Brain pericyte (primary cell): ENCODE data around the gene NQO2.
A peak's percentile ranks its signal among the peaks of the same experiment; 100 is the strongest.
"Not testable (repeated sequence)": the region's sequence is repeated elsewhere in the genome, so short reads cannot be mapped to it uniquely, and the experiment has no call there.

Experiments used
- DNase-seq: peaks from one replicate; pipeline ENCODE4 v3.0.0-alpha.2; 2012; ENCODE audit warnings: low read depth, low spot score

NQO2 gene

DNA sequence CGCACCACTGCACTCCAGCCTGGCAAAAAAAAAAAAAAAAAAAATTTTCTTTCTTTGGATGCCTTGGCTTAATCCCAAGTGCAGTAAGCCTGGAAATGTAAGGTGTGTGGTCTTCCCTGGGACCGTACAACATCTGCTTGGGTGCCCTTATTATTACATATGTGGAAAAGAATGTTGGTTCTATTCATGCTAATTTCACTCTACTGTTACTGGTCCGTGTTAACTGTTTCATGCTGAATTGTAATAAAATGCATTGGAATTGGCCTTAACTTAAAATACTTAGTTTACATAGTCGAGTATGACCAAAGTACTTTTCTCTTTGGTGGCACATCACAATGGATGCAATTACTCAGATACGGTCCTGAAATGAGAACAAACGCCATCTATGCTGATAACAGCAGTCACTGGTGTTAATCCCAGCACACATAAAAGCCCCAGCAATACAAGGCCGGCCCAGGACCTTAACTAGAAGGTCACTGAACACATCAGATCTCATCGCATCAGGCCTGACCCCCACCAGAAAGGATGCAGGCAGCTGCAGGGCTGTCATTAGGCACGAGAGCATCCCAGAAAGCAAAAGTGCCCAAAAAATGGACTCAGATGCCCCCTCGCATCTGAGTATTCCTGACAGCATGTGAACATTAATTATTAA, 29.5 kb upstream of the NQO2 start:
- DNase-seq: no peak

DNA sequence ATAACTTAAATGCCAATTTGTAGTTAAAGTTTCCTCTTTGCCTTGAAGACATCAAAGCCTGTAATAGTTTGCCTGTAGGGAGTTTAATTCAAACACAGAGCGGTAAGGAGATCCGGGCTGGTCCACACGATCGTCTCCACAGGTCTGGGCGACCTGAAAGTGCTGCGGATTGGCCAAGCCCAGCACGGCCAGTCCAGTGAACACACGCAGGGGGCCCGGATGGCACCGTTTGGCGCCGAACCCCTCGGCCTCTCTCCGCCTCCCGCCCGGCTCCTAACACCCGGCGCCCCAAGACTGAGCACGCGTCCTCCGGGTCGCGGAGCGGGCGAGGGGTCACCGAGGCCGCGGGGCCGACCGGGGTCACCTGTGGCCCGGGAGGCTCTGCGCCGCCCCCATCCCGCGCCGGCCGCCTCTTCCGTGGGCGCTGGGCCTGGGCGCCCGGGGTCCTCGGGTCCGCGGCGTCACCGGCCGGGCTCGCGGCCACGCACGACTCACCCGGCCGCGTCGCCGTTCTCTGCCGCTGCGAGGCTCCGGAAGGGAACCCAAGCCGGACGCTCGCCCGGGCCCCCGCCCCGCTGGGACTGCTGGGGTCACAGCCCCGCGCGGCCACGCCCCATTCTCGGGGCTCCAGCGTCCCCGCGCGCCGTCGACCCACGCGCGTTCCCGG, 28.8 kb upstream of the NQO2 start:
- DNase-seq: no peak

DNA sequence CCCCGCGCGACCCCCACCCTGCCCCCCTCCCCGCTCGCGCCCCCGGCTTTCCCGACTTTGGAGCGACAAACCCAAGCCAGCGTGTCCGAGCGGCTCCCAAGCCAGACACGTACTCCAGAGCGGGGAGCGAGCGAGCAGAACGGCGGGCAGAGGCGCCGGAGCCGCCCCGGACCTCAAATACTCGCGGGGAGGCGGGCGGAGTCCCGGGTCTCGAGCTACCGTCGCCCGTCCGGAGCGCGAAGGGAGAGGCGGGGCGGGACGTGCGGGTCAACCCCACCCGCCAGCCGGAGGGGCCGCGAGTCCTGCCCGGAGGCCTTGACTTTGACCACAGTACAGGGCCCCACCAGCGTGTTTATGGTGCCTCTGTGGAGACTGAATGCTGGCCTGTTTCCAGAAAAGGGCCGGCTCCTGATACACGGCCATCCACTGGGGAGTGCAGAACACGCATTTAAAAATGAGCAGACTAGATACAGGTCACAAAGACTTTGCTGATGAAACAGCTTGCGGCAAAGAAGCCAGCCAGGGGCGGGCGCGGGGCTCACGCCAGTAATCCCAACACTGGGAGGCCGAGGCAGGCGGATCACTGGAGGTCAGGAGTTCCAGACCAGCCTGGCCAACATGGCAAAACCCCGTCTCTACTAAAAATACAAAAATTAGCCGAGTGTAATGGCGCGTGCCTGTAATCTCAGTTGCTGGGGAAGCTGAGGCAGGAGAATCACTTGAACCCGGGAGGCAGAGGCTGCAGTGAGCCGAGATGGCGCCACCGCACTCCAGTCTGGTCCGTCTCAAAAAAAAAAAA, 28.1 kb upstream of the NQO2 start, which contains the start of gene SERPINB6:
Gene SERPINB6 (minus strand): TSS at position 148 of the 799 bp plus-strand sequence. CDS start 12,235 bp downstream, outside the sequence.
- peak; percentile 40 for DNase-seq

DNA sequence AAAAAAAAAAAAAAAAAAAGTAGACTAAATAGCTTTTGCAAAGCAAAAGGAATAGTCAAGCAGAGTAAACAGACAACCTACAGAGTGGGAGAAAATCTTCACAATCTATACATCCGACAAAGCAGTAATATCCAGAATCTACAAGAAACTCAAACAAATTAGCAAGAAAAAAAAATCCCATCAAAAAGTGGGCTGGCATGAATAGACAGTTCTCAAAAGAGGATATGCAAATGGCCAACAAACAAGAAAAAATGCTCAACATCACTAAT, 27.5 kb upstream of the NQO2 start:
- not testable (repeated sequence) for DNase-seq

DNA sequence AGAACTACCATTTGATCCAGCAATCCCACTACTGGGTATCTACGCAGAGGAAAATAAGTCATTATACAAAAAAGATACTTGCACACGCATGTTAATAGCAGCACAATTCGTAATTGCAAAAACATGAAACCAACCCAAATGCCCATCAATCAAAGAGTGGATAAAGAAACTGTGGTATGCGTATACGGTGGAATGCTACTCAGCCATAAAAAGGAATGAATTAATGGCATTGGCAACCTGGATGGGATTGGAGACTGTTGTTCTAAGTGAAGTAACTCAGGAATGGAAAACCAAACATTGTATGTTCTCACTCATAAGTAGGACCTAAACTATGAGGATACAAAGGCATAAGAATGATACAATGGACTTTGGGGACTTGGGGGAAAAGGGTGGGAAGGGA, 27.0 kb upstream of the NQO2 start:
- DNase-seq: not testable (repeated sequence)

DNA sequence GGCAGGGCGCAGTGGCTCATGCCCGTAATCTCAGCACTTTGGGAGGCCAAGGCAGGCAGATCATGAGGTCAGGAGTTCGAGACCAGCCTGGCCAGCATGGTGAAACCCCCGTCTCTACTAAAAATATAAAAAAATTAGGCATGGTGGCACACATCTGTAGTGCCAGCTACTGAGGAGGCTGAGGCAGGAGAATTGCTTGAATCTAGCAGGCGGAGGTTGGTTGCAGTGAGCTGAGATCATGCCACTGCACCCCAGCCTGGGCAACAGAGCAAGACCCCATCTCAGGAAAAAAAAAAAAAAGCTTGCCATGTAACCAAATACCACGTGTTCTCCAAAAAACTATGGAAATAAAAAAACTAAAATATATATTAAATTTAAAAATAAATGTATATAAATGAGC, 26.5 kb upstream of the NQO2 start:
- not testable (repeated sequence) for DNase-seq

DNA sequence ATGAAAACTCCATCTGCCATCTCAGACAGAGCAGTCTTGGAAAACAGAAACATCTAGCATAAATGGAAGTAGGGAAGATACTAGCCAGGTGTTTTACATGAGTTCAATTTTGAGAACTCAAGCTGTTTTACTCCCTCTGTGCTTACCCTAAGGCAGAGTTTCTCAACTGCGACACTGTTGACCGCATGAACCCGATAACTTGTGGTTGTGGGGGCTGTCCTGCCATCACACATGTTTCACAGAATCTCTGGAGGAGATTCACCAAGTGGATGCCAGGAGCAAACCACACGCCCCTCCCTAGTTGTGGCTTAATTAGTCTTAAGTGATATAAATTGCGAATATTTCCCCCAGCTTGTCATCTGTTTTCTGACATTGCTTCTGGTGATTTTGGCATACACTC, 26.0 kb upstream of the NQO2 start:
- DNase-seq: no peak

DNA sequence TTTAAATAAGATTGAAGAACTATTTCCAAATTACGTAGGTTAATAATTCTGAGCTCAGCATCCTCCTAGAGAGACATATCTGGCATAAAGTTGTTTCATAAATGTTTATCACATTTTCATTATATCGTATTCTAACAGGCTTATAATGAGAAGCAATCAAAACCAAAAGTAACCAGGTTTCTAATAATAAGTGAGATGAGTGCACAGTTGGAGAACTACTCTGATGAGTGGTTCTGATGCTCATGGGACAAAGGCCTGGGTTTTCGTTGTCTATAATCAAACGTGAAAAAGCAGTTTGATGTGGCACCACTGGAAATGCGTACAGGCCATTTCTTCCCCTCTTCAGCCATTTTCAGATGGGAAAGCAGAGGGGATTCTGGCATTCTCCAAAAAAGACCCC, 23.6 kb upstream of the NQO2 start:
- no peak for DNase-seq

DNA sequence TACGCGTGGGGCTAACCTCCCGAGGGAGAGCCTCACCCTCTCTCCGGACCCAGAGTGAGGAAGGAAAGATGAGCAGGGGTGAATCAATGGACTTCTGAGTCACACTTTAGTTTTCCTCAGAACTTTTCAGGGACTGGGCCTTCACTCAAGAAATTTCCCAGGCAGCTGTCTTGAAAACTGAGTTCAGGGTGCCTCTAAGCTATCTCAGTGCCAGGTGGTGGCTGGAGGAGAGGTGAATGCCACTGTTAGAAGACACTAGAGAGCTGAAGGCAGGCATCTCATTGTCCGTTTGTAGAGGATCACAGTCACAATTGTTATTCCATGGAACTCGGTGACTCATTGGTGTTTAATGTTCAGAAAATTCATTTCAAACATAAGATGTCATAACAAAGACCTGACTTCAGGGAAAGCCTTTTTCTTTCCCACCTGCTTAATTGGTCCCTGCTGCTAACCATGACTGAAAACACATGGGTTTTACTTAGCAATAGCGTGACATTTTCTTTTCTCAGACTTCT, 23.1 kb upstream of the NQO2 start:
- peak; percentile 25 for DNase-seq

DNA sequence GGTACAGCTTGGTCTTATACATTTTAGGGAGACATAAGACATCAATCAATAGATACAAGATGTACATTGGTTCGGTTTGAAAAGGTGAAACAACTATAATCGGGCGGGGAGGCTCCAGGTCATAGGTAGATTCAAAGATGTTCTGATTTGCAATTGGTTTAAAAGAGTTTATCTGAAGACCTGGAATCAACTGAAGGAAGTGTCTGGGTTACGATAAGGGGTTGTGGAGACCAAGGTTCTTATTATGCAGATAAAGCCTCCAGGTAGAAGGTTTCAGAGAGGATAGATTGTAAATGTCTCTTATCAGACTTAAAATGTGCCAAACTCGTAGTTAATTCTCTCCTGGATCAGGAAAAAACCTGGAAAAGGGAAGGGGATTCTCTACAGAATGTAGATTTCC, 22.4 kb upstream of the NQO2 start:
- no peak for DNase-seq

DNA sequence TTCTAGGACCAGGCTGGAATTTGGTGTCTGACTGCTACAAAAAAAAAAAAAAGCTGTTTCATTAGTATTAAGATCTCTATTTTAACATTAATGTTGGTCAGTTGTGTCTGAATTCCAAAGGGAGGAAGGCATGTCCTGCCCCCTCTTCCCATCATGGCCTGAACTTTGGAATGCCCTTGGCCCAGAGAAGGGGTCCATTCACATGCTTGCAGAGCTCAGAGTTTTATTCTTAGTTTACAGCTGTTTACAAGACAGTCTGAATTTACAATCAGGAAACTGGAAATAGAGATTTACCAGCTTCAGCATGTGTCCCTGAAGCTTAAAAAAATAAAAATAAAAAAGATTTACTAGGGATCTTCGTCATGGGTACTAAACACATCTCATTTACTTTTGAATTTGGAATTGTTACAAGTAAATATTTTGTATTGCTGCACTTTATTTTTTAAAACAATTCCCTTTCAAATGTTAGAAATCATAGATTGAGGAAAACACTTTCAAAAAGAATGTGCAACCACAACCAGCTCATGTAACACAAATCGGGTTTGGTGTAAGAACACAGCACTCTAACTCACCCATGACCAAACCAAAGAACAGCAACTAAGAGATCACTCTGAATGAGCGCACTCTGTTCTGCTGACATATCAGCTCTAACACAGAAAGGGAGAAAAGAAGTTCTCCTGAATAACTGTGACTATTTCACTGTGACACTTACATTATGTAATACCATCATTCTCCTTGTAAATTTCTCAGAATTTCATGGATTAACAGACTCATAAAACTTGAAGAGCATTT, 21.7 kb upstream of the NQO2 start:
- DNase-seq: no peak

DNA sequence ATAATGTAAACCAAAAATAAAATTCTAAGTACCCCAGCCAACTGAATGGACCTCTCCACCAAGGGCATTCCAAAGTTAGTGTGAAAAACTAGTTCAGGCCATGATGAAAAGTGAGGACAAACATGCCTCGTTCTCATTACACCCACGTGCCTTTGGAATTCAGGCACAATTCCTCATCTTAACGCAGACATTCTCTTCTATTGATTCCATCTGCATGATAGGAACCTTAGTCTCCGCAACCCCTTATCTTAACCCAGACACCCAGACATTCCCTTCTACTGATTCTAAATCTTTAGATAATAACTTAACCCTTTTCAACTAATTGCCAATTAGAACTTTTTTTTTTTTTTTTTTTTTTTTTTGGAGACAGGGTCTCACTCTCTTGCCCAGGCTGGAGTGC, 20.8 kb upstream of the NQO2 start:
- DNase-seq: no peak

DNA sequence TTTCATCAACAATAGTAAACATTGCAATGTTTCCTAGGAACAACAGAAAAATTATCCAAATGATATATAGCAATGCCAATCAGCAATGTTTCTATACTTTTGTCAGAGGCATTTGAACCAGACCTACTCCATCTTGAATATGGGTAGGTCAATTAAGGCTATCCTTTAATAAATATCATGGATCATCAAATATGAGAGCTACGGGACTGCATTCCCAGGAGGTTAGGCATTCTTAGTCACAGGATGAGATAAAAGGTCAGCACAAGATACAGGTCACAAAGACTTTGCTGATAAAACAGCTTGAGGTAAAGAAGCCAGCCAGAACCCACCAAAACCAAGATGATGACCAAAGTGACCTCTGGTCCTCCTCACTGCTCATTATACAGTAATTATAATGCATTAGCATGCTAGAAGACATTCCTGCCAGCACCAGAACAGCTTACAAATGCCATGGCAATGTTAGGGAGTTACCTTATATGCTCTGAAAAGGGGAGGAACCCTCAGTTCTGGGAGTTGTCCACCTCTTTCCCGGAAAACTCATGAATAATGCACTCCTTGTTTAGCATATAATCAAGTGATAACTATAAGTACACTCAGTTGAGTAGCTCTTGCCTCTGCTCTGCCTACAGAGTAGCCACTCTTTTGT, 19.8 kb upstream of the NQO2 start:
- no peak for DNase-seq

DNA sequence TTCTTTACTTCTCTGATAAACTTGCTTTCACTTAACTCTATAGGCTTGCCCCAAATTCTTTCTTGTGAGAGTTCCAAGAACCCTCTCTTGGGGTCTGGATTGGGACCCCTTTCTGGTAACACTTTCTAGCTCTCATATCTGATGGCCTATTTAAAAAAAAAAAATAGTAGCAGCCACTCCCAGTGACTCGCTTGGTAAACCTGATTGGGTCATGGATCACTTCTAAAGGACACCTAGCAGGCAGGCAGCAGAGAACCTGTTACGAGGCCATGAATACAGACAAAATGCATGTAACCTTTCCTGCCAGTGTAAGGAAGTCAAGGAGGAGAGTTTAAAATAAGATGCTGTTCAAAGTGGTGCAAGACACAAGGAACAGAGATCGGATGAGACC, 19.2 kb upstream of the NQO2 start:
- DNase-seq: no peak

DNA sequence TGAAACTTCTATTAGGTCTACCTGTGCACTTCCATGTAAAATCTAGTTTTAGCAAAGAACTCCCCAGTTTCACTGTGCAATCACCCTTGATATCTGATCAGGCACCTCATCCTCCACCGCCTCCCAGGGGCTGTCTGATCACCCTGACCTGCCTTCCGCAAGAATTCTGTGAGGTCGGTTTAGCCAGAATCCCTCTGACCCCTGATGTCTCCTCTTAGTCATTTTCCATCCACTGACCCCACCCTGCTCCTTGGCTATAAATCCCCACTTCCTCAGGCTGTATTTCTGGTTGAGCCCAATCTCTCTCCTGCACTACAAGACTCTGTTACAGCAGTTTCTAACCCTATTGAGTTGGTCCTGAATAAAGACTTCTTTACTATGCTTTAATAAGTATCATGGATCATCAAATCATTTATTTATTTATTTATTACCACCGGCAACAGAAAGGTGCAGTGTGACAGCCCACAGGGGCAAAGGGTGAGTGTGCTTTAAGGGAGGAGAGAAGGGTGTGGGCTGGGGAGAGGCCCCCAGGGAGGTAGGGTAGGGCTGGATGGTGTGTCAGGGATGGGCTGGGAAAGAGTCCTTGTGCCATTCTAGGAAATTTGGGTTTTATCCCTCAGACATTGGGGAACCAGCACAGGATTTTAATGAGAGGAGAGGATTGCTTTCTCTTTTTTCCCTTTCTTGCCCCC, 17.1 kb upstream of the NQO2 start:
- no peak for DNase-seq

DNA sequence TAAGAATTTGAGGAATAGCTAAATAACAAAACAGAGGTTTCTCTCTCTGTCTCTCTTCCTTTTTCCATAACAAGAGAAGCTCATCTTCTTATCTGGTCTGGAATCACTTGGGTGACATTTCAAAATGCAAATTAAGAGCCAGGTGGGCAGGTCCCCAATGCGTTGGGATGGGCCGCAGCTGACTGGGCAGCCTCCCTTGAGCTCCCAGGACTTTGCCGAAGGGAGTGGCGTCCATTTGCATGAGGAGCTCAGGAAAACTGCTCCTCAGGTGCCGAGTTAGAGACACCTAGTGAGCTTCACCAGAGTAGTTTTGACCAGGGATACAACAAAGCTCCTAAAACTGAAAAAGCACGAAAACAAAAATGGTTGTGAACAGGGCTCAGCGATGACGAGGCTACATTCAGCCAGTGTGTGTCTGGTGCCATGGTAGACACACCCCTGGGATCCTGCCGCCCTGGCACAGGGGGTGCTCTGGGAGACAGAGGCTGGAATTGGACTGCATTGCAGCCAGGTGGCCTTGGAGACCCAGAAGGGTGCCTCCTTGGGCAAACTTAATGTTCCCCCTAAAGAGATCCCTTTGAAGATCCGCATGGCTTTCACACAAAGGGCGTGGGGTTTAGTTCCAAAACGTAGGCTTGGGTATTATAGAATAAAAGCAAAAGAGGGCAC, 14.8 kb upstream of the NQO2 start:
- no peak for DNase-seq

DNA sequence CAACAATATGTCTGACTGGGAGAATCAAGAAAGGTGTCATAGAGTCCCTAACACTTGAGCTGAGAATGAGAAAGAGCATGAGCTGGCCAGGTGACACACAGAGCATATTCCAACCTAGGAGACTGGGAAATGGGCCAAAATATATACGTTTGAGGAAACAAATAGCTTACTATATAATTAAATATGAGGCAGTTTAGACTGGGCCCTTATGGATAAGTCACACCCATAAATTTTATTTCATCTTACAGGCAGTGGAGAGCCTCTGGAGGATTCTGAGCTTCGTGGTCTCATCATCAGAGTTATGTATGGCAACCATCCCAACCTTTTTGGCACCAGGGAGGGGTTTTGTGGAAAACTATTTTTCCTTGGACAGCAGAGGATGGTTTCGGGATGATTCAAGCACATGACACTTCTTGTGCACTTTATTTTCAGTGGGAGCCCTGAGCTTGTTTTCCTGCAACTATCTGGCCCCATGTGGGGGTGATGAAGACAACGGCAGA, 12.9 kb upstream of the NQO2 start:
- DNase-seq: no peak

DNA sequence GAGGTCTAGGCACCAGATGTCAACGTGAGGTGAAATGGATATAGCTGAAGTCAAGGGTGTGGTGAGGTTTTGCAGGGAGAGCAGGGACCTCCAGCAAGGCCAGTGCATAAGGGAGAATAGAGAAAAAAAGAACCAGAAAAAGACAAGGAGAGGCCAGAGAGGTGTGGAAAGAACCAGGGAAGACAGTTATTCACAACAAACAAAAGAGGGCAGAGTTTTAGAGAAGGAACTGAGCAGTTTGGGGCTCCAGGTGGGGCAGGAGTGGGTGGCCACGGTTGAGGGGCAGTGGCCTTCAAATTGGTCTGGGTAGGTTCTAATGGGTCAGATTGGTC, 11.6 kb upstream of the NQO2 start:
- no peak for DNase-seq

DNA sequence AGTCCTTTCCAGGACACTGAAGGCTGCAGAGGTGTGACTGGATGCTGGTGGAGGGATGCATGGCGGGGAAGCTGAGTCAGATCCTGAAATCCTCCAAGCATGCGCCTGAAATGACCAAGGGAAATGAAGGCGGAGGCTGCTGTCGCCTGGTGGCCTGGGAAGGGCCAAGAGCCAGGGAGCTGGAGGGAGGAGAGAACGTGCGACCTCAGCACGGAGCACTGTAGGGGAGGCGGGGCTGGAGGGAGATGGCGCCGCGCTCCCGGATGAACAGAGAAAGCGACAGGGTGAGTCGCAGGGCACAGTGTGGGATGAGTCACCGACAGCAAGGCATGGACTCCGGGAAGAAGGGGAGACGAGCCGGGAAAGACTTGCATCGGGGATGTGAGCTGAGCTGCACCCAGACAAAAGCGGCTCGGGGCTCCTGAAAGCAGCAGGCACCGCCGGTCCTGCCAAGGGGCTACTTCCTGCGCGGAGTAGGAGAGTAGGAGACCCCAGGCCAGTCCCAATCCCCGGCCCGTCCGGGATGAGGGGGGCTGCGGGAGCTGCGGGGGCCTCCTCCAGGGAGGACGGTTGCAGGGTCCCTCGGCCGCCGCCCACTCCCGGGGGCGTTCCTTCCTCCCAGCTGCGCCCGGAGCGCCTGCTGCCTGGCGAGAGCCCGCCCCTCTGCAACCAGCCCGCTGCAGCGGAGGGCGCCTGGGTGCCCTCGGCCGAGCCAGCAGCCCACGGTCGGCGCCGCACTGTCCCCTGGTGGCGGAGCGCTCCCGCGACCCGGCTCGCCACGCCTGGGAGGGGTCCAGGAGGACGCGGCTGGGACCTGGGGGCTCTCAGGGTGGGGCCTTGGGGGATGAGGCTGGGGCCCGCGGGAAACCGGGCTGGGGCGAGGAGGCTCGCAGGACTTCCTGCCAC, 11.0 kb upstream of the NQO2 start:
- DNase-seq: peak; percentile 75
